Mesodermal cell (in vitro differentiated cells): ENCODE results near the gene LIFR.

Source experiments
- H3K27ac ChIP-seq: 2 replicates; pipeline ENCODE4 v1.7.0; 2013; ENCODE audit warnings: mild to moderate bottlenecking, low read depth, low read length, moderate library complexity; ENCODE audit not compliant: severe bottlenecking
- H3K36me3 ChIP-seq: 2 replicates; pipeline ENCODE4 v1.7.1; 2013; ENCODE audit warnings: mild to moderate bottlenecking, low read length, moderate library complexity; ENCODE audit not compliant: control insufficient read depth, insufficient read depth
- H3K4me1 ChIP-seq: one replicate; pipeline ENCODE4 v1.7.1; 2013; ENCODE audit warnings: mild to moderate bottlenecking, low read length; ENCODE audit not compliant: insufficient read depth, control insufficient read depth, poor library complexity, severe bottlenecking
- H3K4me3 ChIP-seq: 2 replicates; pipeline ENCODE4 v1.7.0; 2013; ENCODE audit warnings: low read length, control low read depth, mild to moderate bottlenecking; ENCODE audit not compliant: insufficient read depth, poor library complexity, severe bottlenecking; ENCODE audit errors: extremely low read depth
- H3K9me3 ChIP-seq: 2 replicates; pipeline ENCODE4 v1.7.1; 2013; ENCODE audit warnings: mild to moderate bottlenecking, low read length, moderate library complexity; ENCODE audit not compliant: control insufficient read depth
- WGBS, 2 experiments: methylation state at CpG; one replicate each; pipeline ENCODE4 v1.1.5; 2013; ENCODE audit warnings: missing lambda C conversion rate in 2 of 2; ENCODE audit not compliant: insufficient coverage in 2 of 2; 5-methylcytosine and 5-hydroxymethylcytosine counted together

LIFR gene

DNA sequence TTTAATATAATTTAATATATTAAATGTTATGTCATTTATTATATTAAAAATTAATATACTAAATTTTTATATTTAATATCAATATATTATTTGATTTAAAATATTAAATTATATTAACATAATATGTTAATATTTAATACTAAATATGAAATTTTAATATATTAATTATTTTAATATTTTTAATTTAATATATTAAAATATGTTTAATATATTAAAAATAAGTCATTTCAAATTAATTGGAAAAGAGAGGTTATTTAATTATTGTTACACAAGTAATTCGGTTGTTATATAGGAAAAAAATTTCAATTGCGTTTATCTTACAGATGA is 114.2 kb downstream of the LIFR start:
- Histone ChIP-seq H3K27ac (no peak overlapping the region), H3K36me3 (no peaks in the 10 kb centered on the region), H3K4me3 (no peak overlapping the region), H3K9me3 (no peaks in the 10 kb centered on the region), H3K4me1 (no peaks in the 10 kb centered on the region)
- WGBS, 2 experiments = no CpG with 5 or more reads among the region's 2 CpGs

GRCh38 chr5:38441453-38442246 is 114.8 kb downstream of the LIFR start:
- H3K4me3 ChIP-seq = no peak overlapping the region
- WGBS, 2 experiments = 0 to 6% methylated on average over 3 to 5 of the region's 9 CpGs
- H3K36me3 ChIP-seq = no peaks in the 10 kb centered on the region
- no peak overlapping the region for H3K27ac ChIP-seq
- no peaks in the 10 kb centered on the region for H3K9me3 ChIP-seq
- no peaks in the 10 kb centered on the region for H3K4me1 ChIP-seq

DNA sequence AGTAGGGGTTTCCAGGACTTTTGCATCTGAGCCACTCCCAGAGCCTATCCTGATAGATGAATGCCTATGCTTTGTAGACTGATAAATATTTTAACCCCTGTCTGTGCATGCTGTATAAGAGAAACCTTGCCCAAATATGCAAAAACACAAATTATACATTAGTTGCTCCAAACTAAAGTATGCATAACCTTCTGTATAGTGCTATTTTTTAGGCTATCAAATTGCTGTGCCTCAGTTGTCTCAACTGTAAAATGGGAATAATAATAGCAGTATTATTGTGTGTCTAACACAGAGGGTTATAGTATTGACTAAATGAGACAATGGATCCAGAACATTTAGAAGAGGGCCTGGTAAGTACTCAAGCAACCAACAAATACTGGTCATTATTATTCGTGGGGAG is 117.7 kb downstream of the LIFR start:
- no peak overlapping the region for H3K4me3 ChIP-seq
- H3K9me3 ChIP-seq = no peaks in the 10 kb centered on the region
- no peak overlapping the region for H3K27ac ChIP-seq
- no peaks in the 10 kb centered on the region for H3K36me3 ChIP-seq
- peaks cover 4% of the 10 kb centered on the region for H3K4me1 ChIP-seq
- WGBS, 2 experiments = 83% methylated on average over 1 of the region's 1 CpG; no CpG with 5 or more reads in 1 of the 2 experiments

DNA sequence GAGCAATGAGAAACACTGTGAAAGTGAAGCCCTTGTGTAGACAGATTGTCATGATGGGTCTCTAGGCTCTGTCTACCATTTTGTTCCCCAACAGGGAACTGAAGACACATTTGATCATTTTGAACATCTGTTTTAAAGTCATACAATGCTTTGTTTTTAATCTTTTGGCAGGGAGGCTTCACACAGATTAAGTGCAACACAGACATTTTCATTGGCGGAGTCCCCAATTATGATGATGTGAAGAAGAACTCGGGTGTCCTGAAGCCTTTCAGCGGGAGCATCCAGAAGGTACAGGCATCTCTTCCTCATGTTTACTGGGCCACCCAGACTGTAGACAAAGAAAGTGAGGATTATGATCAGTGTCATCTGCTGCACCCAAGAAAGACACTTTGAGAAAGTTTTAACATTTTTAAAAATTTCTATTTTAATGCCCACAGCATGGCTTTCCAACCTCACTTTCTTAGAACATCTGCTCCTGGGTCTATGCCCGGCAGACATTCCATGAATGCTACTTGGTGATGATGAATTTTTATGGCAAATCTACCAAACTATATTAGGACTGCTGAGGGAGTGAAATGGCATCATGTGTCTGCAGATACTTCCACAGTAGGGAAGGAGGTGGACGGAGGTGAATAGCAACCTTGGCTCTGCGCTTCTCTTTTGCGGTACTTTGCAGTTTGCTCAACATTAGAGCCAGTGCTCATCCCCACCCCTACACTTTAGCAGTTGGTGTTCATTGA is 121.3 kb downstream of the LIFR start:
- H3K4me3 ChIP-seq = no peak overlapping the region
- H3K9me3 ChIP-seq = no peaks in the 10 kb centered on the region
- no peaks in the 10 kb centered on the region for H3K36me3 ChIP-seq
- peaks cover 10% of the 10 kb centered on the region for H3K4me1 ChIP-seq
- 100% methylated on average over 3 to 4 of the region's 7 CpGs for WGBS, 2 experiments
- no peak overlapping the region for H3K27ac ChIP-seq

- H3K9me3 ChIP-seq = no peaks in the 10 kb centered on the region
- H3K4me1 ChIP-seq = peaks cover 17% of the 10 kb centered on the region
- no peaks in the 10 kb centered on the region for H3K36me3 ChIP-seq
- H3K27ac ChIP-seq = no peak overlapping the region
- 74 to 77% methylated on average over 4 of the region's 6 CpGs for WGBS, 2 experiments
- no peak overlapping the region for H3K4me3 ChIP-seq
Measured at GRCh38 chr5:38433160-38433861, 123.1 kb downstream of the LIFR start.

GRCh38 chr5:38431242-38431853 is 125.1 kb downstream of the LIFR start:
- H3K4me1 ChIP-seq = peaks cover 29% of the 10 kb centered on the region
- no peak overlapping the region for H3K4me3 ChIP-seq
- no peak overlapping the region for H3K27ac ChIP-seq
- WGBS, 2 experiments = no CpG with 5 or more reads among the region's 1 CpG
- no peaks in the 10 kb centered on the region for H3K36me3 ChIP-seq
- H3K9me3 ChIP-seq = no peaks in the 10 kb centered on the region

DNA sequence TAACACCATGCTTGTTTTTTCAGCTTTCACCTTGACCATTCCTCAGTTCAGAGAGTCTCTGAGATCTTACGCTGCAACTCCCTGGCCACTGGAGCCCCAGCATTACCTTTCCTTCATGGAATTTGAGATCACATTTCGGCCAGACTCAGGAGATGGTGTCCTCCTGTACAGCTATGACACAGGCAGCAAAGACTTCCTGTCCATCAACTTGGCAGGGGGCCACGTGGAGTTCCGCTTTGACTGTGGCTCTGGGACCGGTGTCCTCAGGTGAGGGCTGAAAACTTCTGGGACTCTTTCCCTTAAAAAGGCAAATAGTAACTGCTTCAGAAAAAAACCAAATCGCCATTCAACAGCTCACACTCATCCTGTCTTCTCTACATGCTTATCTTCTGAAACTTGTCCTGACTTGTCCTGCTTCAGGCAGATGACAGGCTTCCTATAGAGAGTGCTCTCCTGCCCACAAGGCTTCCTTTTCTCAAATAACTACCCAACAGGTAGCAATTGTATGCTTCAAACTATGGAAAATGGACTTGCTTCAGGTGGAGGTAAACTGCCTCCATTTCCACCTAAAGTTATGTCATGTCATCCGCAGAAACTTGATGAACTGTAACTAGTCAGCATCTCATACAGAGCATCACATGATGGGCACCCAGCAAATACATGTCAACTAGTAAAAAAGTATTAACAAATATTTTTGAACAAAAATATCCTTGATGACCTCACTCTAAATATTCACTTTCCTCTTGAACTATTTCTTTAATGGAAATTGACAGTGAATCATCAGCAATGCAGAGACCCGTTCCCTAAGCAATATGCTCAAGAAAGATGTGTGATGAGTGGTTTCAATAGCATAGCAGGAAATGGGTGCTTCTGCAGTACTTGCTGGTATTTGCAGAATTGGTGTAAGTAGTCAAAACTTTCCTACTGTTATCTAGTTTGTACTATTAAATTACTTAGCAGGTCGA is 129.2 kb downstream of the LIFR start:
- Histone ChIP-seq H3K4me1 (peaks cover 22% of the 10 kb centered on the region), H3K9me3 (no peaks in the 10 kb centered on the region), H3K27ac (no peak overlapping the region), H3K4me3 (no peak overlapping the region), H3K36me3 (no peaks in the 10 kb centered on the region)
- 93 to 95% methylated on average over 7 of the region's 9 CpGs for WGBS, 2 experiments

- Histone ChIP-seq H3K36me3 (no peaks in the 10 kb centered on the region), H3K4me1 (peaks cover 22% of the 10 kb centered on the region), H3K27ac (no peak overlapping the region), H3K9me3 (no peaks in the 10 kb centered on the region), H3K4me3 (no peak overlapping the region)
- no CpG with 5 or more reads among the region's 1 CpG for WGBS, 2 experiments
Measured at GRCh38 chr5:38426490-38426889, 130.0 kb downstream of the LIFR start.
